Measurements from ENCODE around the gene P2RY12. TPM values are rescaled to one million over a fixed set of nuclear protein-coding genes. Genes with fewer than 3 reads are reported as not detected.

The P2RY12 gene
- total RNA-seq, 1 donor from 2014 or later, result 0.94 TPM

GRCh38 chr3:151307131-151307530 is 77.4 kb downstream of the P2RY12 start:
- no peak for DNase-seq (ENCODE audit: low spot score)

GRCh38 chr3:151306168-151306810 is 78.3 kb downstream of the P2RY12 start:
- DNase-seq (ENCODE audit: low spot score), result no peak

GRCh38 chr3:151305775-151306151 is 78.8 kb downstream of the P2RY12 start:
- no peak for DNase-seq (ENCODE audit: low spot score)

GRCh38 chr3:151305060-151305774 is 79.3 kb downstream of the P2RY12 start:
- DNase-seq (ENCODE audit: low spot score), result peak; percentile 79

- no peak for DNase-seq (ENCODE audit: low spot score)
Observed at GRCh38 chr3:151303751-151304150, 80.8 kb downstream of the P2RY12 start.

- DNase-seq (ENCODE audit: low spot score), result no peak
Observed at GRCh38 chr3:151301787-151302186, 82.8 kb downstream of the P2RY12 start.

GRCh38 chr3:151300539-151300938 is 84.0 kb downstream of the P2RY12 start:
- DNase-seq (ENCODE audit: low spot score), result no peak

GRCh38 chr3:151299006-151299405 is 85.5 kb downstream of the P2RY12 start:
- no peak for DNase-seq (ENCODE audit: low spot score)

- DNase-seq (ENCODE audit: low spot score), result no peak
Observed at GRCh38 chr3:151297429-151297828, 87.1 kb downstream of the P2RY12 start.

- DNase-seq (ENCODE audit: low spot score), result no peak
Observed at GRCh38 chr3:151296226-151296625, 88.3 kb downstream of the P2RY12 start.

- no peak for DNase-seq (ENCODE audit: low spot score)
Observed at GRCh38 chr3:151293127-151293526, 91.4 kb downstream of the P2RY12 start.

GRCh38 chr3:151290673-151291072 is 93.9 kb downstream of the P2RY12 start:
- DNase-seq (ENCODE audit: low spot score), result no peak

- no peak for DNase-seq (ENCODE audit: low spot score)
Observed at GRCh38 chr3:151289445-151289844, 95.1 kb downstream of the P2RY12 start.

Other genes with a start within 250 kb of the P2RY12 start
- 4.7 TPM for gene GPR171, start 181.5 kb downstream of the P2RY12 start, total RNA-seq
- gene P2RY14, start 106.2 kb downstream of the P2RY12 start, total RNA-seq, result 0.68 TPM
- gene GPR87, start 67.9 kb downstream of the P2RY12 start, total RNA-seq, result 13.5 TPM
- 1.2 TPM for gene P2RY13, start 55.2 kb downstream of the P2RY12 start, total RNA-seq
- 3.3 TPM for gene IGSF10, start 76.3 kb upstream of the P2RY12 start, total RNA-seq

Data from ureter (tissue), 1 donor.